K562 (cell line): ENCODE measurements around the gene ESD. TPM values are rescaled to one million over a fixed set of nuclear protein-coding genes. Genes with fewer than 3 reads are reported as not detected.

Experiments used
- ILF3 ChIP-seq: fragments of 450-650 bp; IDR thresholded peaks from 2 replicates; pipeline ENCODE4 v1.6.1; 2018; ENCODE audit warnings: antibody characterized with exemption, mild to moderate bottlenecking, moderate library complexity, borderline replicate concordance
- KLF1 ChIP-seq: fragments of 450-650 bp; IDR thresholded peaks from 2 replicates; pipeline ENCODE4 v1.6.1; 2016; ENCODE audit warnings: missing genetic modification characterization, missing compliant biosample characterization
- RBFOX2 ChIP-seq: fragments of 200-400 bp; formaldehyde crosslinking; IDR thresholded peaks from 2 replicates; pipeline ENCODE4 v1.6.1; 2017; ENCODE audit warnings: low read depth, mild to moderate bottlenecking, low read length, moderate library complexity
- ZNF121 ChIP-seq: sonication (generic); formaldehyde crosslinking; conservative IDR thresholded peaks from 2 replicates; pipeline ENCODE4 v1.8.0; 2022; ENCODE audit warnings: missing genetic modification reagents
- polyA plus RNA-seq, 8 experiments: library from polyadenylated mRNA; depleted of rRNA in 4 of 8; stranded (reverse) in 5 of 8; unstranded in 3 of 8; fragments of >200 nt; fragmentation: Nextera tagmentation in 2 of 8; fragmentation: Illumina TruSeq in 1 of 8; extraction: Ambion mirVana in 2 of 8; extraction: Trizol in 1 of 8; gene quantifications; 2 replicates each; pipeline versions ENCODE4 v1.2.1 to v1.2.3, GENCODE V29; 2011 to 2014; ENCODE audit warnings: inconsistent platforms in 1 of 8, missing spikeins in 1 of 8
- total RNA-seq, 7 experiments: library from RNA; depleted of rRNA in 6 of 7; stranded (reverse); fragments of >200 nt in 6 of 7; fragmentation: Illumina TruSeq in 2 of 7; extraction: Trizol in 2 of 7; gene quantifications; 2 replicates each; pipeline versions ENCODE4 v1.2.1 to v1.2.3, GENCODE V29; 2011 to 2021; ENCODE audit warnings: low replicate concordance in 1 of 7
- TF ChIP-seq, protein P1 (sequence below): fragments of 250-450 bp; sonication (Bioruptor Pico); IDR thresholded peaks from 2 replicates; pipeline ENCODE4 v1.4.0; 2020; ENCODE audit warnings: mild to moderate bottlenecking, moderate library complexity
- TF ChIP-seq, protein P2 (sequence below): IDR thresholded peaks from 2 replicates; pipeline ENCODE4 v1.6.1; 2016; ENCODE audit warnings: missing genetic modification characterization, missing compliant biosample characterization
- TF ChIP-seq, protein P3 (sequence below): fragments of 450-650 bp; IDR thresholded peaks from one replicate; pipeline ENCODE4 v1.6.1; 2018; ENCODE audit warnings: mild to moderate bottlenecking, moderate library complexity; ENCODE audit not compliant: partially characterized antibody

The ESD gene
- total and polyA plus RNA-seq, 9 of the 15 experiments (the other 6 are each of a cell fraction or from before 2014, with no cell fraction given), result 88.9 to 402 (median 232) TPM

DNA sequence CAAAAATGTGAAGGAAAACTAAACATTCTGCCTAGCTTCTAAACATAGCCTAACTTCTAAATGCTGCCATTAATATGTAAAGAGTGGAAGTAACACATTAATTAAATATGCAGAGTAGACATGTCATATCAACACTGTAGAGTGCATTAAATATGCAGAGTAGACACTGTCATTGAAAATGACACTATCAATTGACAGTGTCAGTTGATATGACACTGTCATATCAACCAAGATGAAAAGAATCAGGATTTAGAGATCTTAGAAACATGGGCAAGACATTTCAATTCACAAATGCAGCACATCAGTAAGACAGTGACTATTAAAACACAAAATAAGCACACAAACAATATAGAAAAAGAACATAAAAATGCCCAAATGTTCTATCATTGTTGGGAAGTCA is 25.3 kb downstream of the ESD start (continued):
- TF ChIP-seq, protein P1, sequence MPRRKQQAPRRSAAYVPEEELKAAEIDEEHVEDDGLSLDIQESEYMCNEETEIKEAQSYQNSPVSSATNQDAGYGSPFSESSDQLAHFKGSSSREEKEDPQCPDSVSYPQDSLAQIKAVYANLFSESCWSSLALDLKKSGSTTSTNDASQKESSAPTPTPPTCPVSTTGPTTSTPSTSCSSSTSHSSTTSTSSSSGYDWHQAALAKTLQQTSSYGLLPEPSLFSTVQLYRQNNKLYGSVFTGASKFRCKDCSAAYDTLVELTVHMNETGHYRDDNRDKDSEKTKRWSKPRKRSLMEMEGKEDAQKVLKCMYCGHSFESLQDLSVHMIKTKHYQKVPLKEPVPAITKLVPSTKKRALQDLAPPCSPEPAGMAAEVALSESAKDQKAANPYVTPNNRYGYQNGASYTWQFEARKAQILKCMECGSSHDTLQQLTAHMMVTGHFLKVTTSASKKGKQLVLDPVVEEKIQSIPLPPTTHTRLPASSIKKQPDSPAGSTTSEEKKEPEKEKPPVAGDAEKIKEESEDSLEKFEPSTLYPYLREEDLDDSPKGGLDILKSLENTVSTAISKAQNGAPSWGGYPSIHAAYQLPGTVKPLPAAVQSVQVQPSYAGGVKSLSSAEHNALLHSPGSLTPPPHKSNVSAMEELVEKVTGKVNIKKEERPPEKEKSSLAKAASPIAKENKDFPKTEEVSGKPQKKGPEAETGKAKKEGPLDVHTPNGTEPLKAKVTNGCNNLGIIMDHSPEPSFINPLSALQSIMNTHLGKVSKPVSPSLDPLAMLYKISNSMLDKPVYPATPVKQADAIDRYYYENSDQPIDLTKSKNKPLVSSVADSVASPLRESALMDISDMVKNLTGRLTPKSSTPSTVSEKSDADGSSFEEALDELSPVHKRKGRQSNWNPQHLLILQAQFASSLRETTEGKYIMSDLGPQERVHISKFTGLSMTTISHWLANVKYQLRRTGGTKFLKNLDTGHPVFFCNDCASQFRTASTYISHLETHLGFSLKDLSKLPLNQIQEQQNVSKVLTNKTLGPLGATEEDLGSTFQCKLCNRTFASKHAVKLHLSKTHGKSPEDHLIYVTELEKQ (CRISPR knock-in tag), result no peak
- TF ChIP-seq, protein P2, sequence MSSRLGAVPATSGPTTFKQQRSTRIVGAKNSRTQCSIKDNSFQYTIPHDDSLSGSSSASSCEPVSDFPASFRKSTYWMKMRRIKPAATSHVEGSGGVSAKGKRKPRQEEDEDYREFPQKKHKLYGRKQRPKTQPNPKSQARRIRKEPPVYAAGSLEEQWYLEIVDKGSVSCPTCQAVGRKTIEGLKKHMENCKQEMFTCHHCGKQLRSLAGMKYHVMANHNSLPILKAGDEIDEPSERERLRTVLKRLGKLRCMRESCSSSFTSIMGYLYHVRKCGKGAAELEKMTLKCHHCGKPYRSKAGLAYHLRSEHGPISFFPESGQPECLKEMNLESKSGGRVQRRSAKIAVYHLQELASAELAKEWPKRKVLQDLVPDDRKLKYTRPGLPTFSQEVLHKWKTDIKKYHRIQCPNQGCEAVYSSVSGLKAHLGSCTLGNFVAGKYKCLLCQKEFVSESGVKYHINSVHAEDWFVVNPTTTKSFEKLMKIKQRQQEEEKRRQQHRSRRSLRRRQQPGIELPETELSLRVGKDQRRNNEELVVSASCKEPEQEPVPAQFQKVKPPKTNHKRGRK (tag), result no peak
- TF ChIP-seq ILF3, result no peak
- no peak for TF ChIP-seq ZNF121 (CRISPR knock-in tag)
- TF ChIP-seq RBFOX2, result no peak
- TF ChIP-seq KLF1 (tag), result no peak
- TF ChIP-seq, protein P3, sequence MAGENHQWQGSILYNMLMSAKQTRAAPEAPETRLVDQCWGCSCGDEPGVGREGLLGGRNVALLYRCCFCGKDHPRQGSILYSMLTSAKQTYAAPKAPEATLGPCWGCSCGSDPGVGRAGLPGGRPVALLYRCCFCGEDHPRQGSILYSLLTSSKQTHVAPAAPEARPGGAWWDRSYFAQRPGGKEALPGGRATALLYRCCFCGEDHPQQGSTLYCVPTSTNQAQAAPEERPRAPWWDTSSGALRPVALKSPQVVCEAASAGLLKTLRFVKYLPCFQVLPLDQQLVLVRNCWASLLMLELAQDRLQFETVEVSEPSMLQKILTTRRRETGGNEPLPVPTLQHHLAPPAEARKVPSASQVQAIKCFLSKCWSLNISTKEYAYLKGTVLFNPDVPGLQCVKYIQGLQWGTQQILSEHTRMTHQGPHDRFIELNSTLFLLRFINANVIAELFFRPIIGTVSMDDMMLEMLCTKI, result no peak
- TF ChIP-seq, all 486 proteins: peak for 0
